ENCODE results near the gene HIF1A. TPM values are rescaled to one million over a fixed set of nuclear protein-coding genes. Genes with fewer than 3 reads are reported as not detected.

HIF1A gene
- total and polyA plus RNA-seq, 4 donors, result 28.9 to 291 (median 191) TPM

DNA sequence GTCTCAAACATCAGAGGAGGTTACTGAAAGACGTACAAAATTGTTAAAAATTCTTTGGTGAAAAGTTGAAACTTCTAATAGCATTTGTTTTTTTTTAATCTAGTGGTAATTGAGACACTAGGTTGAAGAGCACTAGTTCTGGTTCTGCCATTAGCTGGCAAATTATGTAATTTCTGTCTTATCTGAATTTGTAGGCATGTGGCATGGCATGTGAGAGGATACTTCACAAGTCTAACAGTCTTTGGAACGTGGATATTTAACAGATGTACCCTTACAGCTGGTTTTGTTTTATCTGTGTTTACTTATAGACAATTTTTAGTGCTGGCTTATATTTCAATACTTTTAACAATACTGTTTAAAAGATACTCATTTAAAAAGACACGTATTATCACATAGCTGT is 72.9 kb downstream of the HIF1A start:
- no peak for ATAC-seq (ENCODE audit: insufficient read depth, low FRiP score)
- H3K27me3 ChIP-seq (ENCODE audit: control insufficient read depth in 3 of 3, insufficient read depth in 3 of 3, low read length in 2 of 3), result no peaks in the 10 kb centered on the region
- H3K9me3 ChIP-seq (ENCODE audit: control insufficient read depth in 4 of 4, insufficient read depth in 3 of 4, low read length in 3 of 4), result no peaks in the 10 kb centered on the region
- no peak for DNase-seq
- no peak overlapping the region for H3K4me3 ChIP-seq
- no peak overlapping the region for H3K9ac ChIP-seq (ENCODE audit: insufficient read depth in 1 of 2, low read length in 2 of 2)
- peaks cover 3 to 35% (median 6%) of the 10 kb centered on the region in 5 donors for H3K4me1 ChIP-seq (ENCODE audit: control insufficient read depth in 5 of 5, insufficient read depth in 5 of 5, low read length in 5 of 5)
- H3K27ac ChIP-seq (ENCODE audit: low read depth in 1 of 2, low read length in 1 of 2), result no peak overlapping the region
- TF ChIP-seq, protein P1, sequence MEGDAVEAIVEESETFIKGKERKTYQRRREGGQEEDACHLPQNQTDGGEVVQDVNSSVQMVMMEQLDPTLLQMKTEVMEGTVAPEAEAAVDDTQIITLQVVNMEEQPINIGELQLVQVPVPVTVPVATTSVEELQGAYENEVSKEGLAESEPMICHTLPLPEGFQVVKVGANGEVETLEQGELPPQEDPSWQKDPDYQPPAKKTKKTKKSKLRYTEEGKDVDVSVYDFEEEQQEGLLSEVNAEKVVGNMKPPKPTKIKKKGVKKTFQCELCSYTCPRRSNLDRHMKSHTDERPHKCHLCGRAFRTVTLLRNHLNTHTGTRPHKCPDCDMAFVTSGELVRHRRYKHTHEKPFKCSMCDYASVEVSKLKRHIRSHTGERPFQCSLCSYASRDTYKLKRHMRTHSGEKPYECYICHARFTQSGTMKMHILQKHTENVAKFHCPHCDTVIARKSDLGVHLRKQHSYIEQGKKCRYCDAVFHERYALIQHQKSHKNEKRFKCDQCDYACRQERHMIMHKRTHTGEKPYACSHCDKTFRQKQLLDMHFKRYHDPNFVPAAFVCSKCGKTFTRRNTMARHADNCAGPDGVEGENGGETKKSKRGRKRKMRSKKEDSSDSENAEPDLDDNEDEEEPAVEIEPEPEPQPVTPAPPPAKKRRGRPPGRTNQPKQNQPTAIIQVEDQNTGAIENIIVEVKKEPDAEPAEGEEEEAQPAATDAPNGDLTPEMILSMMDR (IDR thresholded peaks at IDR 0.05; ENCODE audit: control extremely low read depth, extremely low read depth), result no peak
- H3K36me3 ChIP-seq (ENCODE audit: control insufficient read depth in 4 of 4, insufficient read depth in 4 of 4, low read length in 4 of 4), result peaks cover 6 to 25% (median 11%) of the 10 kb centered on the region in 4 donors
- WGBS, 2 donors, result 75 to 87% methylated on average over 3 of the region's 3 CpGs

DNA sequence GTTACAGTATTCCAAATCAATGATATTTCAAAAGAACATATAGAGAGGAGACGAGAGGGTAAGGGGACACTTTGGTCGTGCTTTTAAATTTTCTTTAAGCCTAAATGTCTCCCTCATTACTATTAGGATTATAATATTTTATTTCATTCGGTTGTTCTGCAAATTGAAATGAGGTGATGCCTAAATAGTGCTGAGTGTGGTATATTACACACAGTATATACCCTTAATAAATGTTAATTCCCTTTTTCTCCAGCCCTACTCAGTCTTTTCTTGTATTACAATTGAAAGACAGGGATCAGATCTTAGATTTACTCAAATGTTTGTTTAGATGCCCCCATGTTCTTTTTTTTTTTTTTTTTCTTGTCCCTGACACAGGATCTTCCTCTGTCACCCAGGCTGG is 74.6 kb downstream of the HIF1A start:
- Histone ChIP-seq H3K4me1 (ENCODE audit: control insufficient read depth in 5 of 5, insufficient read depth in 5 of 5, low read length in 5 of 5) (peaks cover 0 to 19% (median 6%) of the 10 kb centered on the region in 5 donors), H3K9ac (ENCODE audit: insufficient read depth in 1 of 2, low read length in 2 of 2) (no peak overlapping the region), H3K9me3 (ENCODE audit: control insufficient read depth in 4 of 4, insufficient read depth in 3 of 4, low read length in 3 of 4) (no peaks in the 10 kb centered on the region), H3K27me3 (ENCODE audit: control insufficient read depth in 3 of 3, insufficient read depth in 3 of 3, low read length in 2 of 3) (no peaks in the 10 kb centered on the region), H3K4me3 (no peak overlapping the region), H3K27ac (ENCODE audit: low read depth in 1 of 2, low read length in 1 of 2) (no peak overlapping the region), H3K36me3 (ENCODE audit: control insufficient read depth in 4 of 4, insufficient read depth in 4 of 4, low read length in 4 of 4) (peaks cover 9 to 33% (median 13%) of the 10 kb centered on the region in 4 donors)
- ATAC-seq (ENCODE audit: insufficient read depth, low FRiP score) (no peak), DNase-seq (no peak)
- TF ChIP-seq, protein P1 (IDR thresholded peaks at IDR 0.05; ENCODE audit: control extremely low read depth, extremely low read depth), result no peak
- WGBS, 2 donors, result 63 to 96% methylated on average over 3 of the region's 3 CpGs

DNA sequence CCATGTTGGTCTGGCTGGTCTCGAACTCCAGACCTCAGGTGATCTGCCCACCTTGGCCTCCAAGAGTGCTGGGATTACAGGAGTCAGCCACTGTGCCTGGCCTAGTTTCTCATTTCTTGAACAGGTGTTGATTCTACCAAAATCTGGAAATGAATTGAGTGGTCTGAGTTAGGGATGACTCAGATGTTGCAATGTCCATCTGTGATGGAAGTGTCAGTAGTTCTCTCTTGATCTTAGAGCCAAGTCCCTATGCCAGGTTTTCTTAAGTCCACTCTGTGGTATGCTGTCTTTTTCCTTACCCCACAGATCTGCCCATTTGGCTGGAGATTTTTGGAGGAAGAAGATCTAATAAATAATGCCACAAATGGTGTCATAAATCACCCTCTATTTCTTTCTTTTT is 79.5 kb downstream of the HIF1A start:
- TF ChIP-seq, protein P1 (IDR thresholded peaks at IDR 0.05; ENCODE audit: control extremely low read depth, extremely low read depth), result no peak
- H3K9ac ChIP-seq (ENCODE audit: insufficient read depth in 1 of 2, low read length in 2 of 2), result no peak overlapping the region
- no peaks in the 10 kb centered on the region for H3K4me1 ChIP-seq (ENCODE audit: control insufficient read depth in 5 of 5, insufficient read depth in 5 of 5, low read length in 5 of 5)
- DNase-seq (no peak), ATAC-seq (ENCODE audit: insufficient read depth, low FRiP score) (no peak)
- no peak overlapping the region for H3K27ac ChIP-seq (ENCODE audit: low read depth in 1 of 2, low read length in 1 of 2)
- no peaks in the 10 kb centered on the region for H3K27me3 ChIP-seq (ENCODE audit: control insufficient read depth in 3 of 3, insufficient read depth in 3 of 3, low read length in 2 of 3)
- 94 to 99% methylated on average over 1 of the region's 1 CpG for WGBS, 2 donors
- peaks cover 12 to 49% (median 20%) of the 10 kb centered on the region in 4 donors for H3K36me3 ChIP-seq (ENCODE audit: control insufficient read depth in 4 of 4, insufficient read depth in 4 of 4, low read length in 4 of 4)
- no peaks in the 10 kb centered on the region for H3K9me3 ChIP-seq (ENCODE audit: control insufficient read depth in 4 of 4, insufficient read depth in 3 of 4, low read length in 3 of 4)
- no peak overlapping the region for H3K4me3 ChIP-seq

DNA sequence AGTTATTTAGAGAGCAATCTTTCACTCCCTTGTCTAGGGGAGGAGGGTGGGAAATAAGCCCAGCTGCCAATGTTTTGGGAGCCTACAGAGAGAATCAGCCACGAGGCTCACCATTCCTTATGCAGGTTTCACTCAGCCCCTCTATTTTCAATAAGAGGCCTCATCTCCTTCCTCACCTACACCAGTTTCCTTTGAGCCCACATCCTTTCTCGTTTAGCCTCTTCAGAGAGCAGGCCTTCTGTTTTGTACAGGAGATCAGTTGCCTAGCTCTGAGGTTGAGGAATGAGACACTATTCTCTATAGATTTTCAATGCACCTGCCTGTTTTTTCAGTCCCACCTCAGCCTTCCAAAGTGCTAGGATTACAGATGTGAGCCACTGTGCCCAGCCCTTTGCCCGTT is 84.8 kb downstream of the HIF1A start:
- no peaks in the 10 kb centered on the region for H3K4me1 ChIP-seq (ENCODE audit: control insufficient read depth in 5 of 5, insufficient read depth in 5 of 5, low read length in 5 of 5)
- H3K27ac ChIP-seq (ENCODE audit: low read depth in 1 of 2, low read length in 1 of 2), result no peak overlapping the region
- no peak overlapping the region for H3K4me3 ChIP-seq
- no peaks in the 10 kb centered on the region for H3K9me3 ChIP-seq (ENCODE audit: control insufficient read depth in 4 of 4, insufficient read depth in 3 of 4, low read length in 3 of 4)
- no peaks in the 10 kb centered on the region for H3K27me3 ChIP-seq (ENCODE audit: control insufficient read depth in 3 of 3, insufficient read depth in 3 of 3, low read length in 2 of 3)
- DNase-seq, result no peak
- no peak overlapping the region for H3K9ac ChIP-seq (ENCODE audit: insufficient read depth in 1 of 2, low read length in 2 of 2)
- WGBS, 2 donors, result 59 to 78% methylated on average over 3 of the region's 3 CpGs
- TF ChIP-seq, protein P1 (IDR thresholded peaks at IDR 0.05; ENCODE audit: control extremely low read depth, extremely low read depth), result no peak
- peaks cover 10 to 42% (median 18%) of the 10 kb centered on the region in 4 donors for H3K36me3 ChIP-seq (ENCODE audit: control insufficient read depth in 4 of 4, insufficient read depth in 4 of 4, low read length in 4 of 4)
- no peak for ATAC-seq (ENCODE audit: insufficient read depth, low FRiP score)

All from lung (tissue), 12 donors.